GM21360 (cell line): Measurements from ENCODE around the gene LCMT1.
"Not testable (repeated sequence)": the region's sequence is repeated elsewhere in the genome, so short reads cannot be mapped to it uniquely, and the experiment has no call there.

Experiments
- ATAC-seq: cut with Tn5 transposase; IDR thresholded peaks from one replicate; pipeline ENCODE4 v1.9.1; 2021; ENCODE audit warnings: mild to moderate bottlenecking, moderate library complexity; ENCODE audit not compliant: unreplicated experiment

The LCMT1 gene

DNA sequence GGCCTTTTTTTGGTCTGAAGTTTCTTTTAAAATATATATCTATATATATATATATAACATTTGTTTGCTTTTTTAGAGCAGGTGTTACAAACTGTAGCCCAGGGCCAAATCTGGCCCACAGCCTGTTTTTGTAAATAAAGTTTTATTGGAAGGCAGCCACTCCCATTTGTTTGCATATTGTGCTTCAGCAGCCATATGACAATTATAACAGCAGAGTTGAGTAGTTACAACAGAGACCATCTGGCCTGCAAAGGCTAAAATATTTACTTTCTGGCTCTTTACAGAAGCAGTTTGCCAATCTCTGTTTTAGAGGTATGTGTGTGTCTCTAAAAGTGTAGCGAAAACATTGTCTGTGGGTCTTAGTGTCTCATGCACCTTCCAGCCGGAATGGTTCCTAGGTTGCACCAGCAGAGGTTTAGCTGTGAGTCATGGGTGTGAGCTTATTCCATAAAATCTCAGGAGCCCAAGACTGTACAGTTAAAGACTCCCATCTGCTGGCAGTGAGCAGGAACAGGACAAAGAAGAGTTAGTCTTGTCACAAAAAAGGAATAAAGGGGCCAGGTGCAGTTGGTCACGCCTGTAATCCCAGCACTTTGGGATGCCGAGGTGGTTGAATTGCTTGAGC lies 23.8 kb downstream of the LCMT1 start:
- no peak for ATAC-seq

DNA sequence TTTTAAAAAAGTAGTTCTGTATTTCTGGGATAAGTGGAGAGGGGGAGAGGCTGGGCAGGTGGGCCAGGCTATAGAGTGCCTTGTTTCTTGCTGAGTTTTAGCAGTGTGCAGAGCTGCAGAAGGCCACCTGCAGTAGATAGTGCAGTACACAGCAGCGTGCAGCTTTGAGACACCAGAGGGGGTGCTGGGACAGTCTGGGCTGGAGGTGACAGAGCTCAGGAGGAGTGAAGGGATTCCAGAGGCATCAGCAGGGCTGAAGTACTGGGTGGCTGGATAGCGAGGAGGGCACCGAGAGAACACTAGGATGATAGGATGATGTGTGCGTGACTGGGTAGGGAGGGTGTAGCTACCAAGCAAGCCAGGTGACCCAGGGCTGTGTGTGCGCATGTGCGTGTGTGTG lies 26.6 kb downstream of the LCMT1 start:
- ATAC-seq: no peak

DNA sequence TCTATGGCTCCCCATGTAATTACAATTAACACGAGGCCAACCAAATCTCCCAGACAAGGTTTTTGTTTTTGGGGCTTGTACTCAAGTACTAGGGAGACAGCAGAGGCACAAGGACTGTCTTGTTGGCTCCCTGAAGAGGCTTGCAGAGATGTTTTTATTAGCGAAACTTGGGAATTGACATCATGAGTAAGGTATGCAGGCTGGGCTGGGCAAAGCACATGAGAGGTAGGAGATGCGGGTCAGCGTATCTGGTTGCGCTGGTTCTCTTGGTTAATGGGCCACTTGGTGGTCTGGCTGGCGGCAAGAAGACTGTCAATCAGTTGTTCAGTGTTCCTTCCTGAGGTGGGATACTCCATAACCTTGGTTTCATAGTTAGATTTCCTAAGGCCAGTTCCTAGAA lies 28.9 kb downstream of the LCMT1 start:
- no peak for ATAC-seq

DNA sequence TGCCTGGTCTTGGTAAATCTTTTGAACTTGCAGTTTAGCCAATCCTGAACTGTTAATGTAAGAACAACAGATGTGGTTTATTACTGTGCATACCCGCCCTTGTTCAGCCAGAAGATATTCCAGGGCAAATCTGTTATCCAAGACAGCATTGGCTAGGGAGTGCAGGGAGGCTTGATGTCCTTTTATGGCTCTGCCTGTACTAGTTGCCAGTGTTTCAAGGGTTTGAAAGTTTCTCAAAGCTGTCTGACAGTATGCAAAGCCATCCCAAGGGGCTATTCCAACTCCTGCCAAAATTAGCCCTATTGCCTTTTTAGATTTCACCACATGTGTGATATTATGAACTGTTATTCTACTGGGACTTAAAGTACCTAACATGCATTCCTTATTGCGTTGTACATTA lies 30.1 kb downstream of the LCMT1 start:
- ATAC-seq: no peak

DNA sequence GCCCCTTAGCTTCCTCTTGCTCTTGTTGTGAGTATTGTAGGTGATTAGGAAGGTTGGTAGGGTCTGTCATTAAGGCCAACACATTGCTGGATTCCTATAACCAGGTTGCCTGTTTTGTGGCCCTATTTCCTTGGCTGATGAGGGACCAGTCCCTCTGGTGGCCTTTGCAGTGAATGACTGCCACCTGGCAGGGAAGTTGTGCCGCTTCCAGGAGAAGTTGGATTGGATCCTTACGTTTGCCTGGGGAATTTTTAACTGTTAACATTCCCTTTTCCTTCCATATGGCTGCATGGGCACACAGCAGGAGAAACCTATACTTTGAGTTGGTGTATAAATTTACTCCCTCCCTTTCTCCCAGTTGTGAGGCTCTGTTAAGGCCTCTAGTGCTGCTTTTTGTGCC lies 32.4 kb downstream of the LCMT1 start:
- no peak for ATAC-seq

DNA sequence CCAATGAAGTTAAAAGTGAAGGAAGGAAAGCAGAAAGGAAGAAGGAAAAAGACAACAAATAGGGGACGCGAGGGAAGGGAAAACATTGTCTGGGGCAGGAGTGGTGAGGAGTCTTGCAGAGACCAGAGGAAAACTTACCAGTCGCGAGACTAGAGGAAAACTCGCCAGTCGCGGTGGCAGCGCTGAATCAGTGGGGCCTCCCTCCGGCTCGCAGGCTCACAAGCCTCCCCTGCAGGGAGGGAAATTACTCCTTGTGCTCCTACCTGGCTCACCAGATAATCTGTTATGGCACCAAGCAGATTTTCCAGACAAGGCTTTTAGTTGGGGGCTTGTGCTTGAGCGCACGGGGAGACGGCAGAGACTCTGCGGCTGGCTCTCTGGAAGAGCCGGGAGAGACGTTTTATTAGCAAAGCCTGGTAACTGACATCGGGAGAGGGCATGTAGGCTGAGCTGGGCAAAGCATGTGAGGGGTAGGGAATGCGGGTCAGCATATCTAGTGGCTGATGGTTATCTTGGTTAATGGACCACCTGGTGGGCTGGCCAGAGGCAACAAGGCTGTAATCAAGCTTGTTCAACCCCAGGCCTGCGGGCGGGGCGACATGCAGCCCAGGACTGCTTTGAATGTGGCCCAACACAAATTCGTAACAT lies 37.1 kb downstream of the LCMT1 start:
- ATAC-seq: no peak

DNA sequence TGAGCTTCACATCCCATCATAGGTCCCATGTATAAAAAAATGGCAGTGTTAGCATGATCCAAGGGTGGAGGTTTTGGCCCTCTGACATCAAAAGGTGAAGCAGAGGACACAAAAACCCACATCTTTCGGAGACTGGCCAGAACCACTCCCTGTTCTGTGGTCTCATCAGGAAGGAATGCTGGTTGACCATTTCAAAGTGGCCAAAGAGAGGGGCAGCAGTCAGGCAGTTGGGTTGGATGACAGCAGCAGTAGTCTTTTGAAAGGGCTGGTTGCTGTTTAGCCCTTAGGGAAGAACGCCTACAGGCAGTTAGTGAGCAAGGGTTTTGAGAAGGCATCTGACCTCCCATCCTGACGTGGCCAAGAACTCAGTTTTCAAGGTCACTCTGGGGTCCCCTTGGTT lies 40.5 kb downstream of the LCMT1 start:
- ATAC-seq: no peak

DNA sequence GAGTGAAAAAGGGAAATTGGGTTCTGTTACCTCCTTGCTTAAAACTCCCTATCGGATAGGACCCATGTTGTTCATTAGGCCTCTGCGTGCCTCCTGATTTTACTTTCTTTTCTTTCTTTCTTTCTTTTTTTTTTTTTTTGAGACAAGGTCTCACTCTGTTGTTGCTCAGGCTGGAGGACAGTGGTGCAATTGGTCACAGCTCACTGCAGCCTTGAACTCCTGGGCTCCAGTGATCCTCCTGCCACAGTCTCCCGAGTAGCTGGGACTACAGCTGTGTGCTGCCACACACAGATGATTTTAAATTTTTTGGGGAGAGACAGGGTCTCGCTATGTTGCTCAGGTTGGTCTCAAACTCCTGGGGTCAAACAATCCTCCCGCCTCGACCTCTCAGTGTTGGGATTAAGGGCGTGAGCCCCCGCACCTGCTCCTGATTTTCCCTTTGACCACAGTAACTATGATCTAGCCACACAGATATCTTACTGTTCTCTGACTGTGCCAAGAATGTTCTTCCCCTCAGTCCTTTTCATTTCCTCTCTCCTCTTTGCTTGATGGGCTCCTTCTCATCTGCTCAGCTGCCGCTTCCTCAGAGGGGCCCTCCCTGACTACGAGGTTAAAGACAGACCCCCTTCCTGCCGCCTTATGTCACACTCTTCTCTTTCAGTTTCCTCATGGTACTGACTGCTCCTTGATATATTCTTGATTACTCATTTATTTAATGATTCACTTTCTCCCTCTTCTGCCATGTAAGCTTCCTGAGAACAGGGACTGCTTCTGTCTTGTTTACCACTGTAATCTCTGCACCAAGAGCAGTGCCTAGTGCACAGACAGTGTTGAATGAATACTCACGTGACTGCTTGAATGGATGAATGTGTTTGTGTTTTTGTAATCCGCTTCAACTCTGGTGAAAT lies 44.3 kb downstream of the LCMT1 start:
- no peak for ATAC-seq

DNA sequence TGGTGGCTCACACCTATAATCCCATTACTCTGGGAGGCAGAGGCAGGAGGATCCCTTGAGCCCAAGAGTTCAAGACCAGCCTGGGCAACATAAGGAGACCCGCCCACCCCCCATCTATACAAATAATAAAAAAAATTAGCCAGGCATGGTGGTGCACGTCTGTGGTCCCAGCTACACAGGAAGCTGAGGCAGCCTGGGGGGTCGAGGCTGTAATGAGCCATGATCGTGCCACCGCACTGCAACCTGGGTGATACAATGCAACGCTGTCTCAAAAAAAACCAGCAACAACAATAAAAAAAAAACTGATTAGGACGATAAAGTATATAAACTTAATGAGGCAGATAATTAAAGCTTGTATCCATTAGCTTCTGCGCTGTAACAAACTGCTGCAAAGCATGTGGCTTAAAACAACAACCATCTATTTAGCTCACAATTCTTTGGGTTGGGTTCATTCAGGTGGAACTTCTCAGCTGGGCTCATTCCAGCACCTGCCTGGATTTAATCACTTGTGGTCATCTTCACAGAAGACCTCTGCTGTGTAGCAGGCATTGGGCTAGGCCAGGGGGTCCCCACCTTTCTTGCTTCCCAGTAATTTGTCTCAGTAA lies 45.8 kb downstream of the LCMT1 start:
- ATAC-seq: no peak

DNA sequence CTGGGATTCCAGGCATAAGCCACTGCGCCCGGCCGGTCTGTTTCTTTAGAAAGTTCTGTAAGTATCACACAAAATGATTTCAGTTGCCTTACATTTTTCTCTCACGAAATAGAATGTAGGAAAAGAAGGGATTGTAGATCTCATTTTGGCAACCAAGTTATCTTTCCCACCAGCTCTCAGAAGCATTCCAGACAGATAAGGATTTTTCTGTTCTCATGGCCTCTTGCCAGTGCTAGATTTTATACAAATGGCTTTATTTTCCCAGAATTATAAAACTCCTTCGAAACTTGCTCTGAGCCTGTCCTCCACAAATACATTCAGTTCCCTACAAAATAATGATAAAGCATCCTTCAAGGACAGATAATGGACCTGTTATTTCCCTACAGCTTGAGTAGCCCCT lies 46.9 kb downstream of the LCMT1 start:
- no peak for ATAC-seq

DNA sequence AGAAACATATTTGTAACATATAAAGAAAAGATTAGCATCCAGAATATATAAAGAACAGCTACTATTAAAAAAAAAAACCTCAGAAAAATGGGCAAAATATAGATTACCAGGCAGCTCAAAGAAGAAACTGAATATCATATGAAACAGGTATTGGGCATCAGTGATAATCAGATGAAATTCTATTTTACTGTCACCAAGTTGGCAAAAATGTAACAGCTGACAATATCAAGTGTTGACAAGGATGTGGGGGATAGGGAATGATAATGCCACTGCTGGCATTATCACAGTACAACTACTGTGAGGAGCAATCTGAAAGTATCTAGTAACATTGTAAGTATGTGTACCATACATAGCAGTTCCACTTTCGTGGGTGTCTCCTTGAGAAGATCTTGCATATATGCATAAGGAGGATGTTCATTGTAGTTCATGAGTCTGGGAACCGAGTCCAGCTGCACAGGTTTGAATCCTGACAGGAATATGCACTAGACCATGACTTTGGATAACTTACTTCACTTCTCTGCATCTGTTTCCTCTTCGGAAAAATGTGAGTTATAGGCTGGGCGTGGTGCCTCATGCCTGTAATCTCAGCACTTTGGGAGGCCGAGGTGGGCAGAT lies 50.3 kb downstream of the LCMT1 start:
- ATAC-seq: no peak

DNA sequence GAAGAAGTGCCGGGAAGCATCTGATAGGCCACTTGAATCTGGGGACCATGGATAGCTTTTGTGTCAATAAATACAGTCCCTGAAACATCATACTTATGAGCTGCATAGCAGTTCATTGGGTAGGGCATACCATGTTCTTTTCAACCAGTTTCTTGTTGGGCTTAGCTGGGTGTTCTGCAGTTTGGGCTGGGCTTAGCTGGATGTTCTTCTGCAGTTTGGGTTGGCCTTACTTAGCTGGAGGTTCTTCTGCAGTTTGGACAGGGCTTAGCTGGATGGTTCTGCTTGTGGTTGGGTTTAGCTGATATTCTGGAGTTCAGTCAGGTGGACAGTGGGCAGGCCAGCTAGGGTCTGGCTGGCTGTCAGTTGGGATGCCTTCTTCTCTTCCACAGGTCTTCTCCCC lies 52.1 kb downstream of the LCMT1 start:
- no peak for ATAC-seq

DNA sequence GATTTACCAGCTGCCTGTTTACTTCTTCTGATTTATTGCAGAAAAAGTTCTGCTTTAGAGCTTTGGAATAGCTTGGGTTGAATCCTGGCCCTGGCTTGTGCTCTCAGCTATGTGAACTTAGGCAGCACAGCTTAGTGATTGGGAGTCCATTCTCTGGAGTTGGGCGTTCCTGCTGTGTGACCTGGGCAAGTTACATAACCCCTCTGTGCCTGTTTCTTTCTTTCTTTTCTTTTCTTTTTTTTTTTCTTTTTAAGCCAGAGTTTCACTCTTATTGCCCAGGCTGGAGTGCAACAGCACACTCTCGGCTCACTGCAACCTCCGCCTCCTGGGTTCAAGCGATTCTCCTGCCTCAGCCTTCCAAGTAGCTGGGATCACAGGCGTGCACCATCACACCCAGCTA lies 53.7 kb downstream of the LCMT1 start:
- no peak for ATAC-seq

DNA sequence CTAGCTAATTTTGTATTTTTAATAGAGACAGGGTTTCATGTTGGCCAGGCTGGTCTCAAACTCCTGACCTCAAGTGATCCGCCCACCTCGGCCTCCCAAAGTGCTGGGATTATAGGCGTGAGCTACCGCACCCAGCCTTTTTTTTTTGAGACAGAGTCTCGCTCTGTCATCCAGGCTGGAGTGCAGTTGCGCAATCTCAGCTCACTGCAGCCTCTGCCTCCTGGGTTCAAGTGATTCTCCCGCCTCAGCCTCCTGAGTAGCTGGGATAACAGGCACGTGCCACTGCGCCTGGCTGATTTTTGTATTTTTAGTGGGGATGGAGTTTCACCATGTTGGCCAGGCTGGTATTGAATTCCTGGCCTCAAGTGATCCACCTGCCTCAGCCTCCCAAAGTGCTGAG lies 56.4 kb downstream of the LCMT1 start:
- ATAC-seq: not testable (repeated sequence)

DNA sequence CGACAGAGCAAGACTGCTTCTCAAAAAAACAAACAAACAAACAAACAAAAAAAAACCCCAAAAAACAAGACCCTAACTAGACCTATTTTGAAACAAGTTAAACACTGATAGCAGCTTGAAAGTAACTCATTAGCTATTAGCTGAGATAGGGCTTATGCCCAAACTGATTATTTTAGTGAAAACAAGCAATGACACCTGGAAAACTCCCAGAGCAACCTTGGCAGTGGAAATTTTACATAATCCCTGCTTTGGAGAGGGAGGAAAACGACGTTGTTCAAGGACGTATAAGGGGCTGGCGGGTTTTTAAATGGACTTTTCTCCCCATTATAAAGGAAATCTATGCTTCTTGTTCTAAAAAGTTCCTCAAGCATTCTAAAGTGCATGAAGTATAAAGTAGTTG lies 59.8 kb downstream of the LCMT1 start:
- no peak for ATAC-seq

DNA sequence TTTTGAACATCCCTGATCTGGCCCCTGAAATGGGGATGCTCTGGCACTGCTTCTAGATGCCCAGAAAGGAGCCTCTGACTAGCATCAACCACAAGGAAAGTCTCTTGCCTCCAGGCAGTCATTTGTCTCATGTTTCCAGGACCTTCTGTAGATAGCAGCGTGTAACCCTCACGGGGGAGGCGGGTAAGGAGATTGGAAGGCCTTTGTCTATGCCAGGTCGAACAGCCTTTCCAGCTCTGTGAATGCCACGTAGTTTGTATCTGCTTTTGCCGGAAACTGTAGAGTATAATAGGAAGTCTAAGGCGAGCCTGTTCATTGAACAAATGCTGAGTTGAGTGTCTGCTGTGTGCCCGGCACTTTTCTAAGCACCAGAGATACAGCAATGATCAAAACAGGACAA lies 61.3 kb downstream of the LCMT1 start:
- ATAC-seq: no peak

DNA sequence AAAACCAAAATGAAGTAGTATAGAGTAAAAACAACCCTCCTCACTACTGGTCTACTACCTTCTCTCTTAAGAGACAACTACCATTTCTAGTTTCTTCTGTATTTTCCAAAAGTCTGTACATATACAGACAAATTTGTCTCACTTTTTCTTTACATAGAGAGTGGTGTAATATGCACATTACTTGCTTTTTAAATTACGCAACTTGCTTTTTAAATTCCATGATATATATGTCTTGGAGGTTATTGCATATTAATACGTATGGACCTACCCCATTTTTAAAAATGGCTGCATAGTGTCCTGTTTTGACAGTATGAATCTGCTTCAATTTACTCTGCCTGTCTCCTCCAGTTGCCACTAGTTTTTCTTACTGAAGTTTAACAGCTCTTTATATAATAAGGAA lies 62.7 kb downstream of the LCMT1 start:
- ATAC-seq: no peak

DNA sequence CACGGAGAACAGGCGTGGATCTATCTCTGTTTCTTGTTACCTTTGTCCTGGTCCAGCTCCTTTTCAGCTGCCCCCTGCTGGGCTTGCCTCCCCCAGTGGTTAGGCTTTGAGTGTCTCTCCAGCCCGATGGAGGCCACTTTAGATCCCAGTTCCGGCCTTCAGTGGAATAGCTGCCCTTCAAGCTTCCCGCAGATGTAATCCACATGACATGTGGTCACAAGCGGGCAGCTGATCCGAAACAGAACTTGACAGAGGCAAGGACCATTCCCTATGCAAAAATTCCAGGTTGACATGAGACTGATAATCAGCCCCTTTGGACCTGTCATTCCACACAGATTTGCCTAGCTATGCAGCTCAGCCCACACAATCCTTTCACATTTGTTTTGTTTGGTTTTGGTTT lies 64.6 kb downstream of the LCMT1 start:
- no peak for ATAC-seq

DNA sequence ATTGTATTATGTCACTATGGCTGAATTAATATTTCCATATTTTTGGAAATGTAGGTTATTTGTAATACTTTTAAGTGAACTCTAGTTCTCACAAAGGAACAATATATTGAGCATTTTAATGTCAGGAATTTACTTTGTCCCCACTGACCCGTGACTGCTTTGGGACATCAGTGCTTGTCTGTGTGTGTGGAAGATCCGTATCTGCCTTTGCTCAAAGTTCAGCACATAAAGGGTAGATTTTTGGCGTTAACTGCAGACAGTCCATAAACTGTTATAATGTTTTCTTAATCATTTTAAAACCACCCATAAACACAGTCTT lies 65.9 kb downstream of the LCMT1 start:
- no peak for ATAC-seq

DNA sequence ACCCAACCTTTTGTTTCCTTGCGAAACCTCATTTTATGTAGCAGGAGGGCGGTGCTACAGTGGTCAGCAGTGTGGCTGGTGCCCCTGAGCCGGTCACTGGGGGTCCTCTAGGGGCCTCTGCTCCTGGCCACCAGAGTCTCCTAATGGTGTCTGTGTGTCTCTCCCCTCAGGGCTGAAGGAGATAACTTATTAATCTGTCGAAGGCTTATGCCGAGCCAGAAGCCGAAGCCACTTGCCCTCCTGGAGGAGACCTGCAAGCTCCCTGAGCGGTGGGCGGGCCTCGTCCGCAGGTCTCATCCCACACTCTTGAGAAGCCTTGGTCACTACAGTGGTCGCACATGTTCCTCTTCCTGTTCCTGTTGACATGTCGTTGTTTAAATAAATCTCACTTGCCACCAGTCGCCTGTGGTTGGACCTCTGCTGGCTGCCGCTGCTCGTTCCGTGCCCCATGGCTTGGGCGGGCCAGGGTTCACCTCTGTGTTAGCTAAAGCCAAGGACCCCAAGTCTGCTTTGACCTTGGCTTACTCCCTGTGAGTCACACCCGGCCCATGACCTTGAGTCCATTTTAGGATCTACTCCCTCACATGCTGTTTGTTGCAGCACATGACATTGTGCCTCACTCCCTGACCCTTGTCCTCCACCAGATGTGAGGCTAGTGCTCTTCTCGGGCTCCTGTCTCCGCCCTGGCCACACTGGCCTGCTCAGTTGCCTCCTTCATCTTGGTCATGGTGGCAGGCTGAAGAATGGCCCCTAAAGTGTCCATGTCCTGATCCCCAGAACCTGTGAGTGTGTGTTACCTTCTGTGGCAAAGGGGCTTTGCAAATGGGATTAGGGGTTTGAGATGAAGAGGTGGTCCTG lies 66.5 kb downstream of the LCMT1 start:
- no peak for ATAC-seq
